Pancreas (tissue), 10 donors: ENCODE measurements around the gene DCTN5. TPM values are rescaled to one million over a fixed set of nuclear protein-coding genes. Genes with fewer than 3 reads are reported as not detected.

Source experiments
- ATAC-seq, 4 donors: fragments of 200-7000 bp; cut with Tn5 transposase; one replicate each; pipeline versions ENCODE4 v1.8.0 to v1.9.1; 2020; ENCODE audit warnings: mild to moderate bottlenecking in 4 of 4, moderate library complexity in 4 of 4
- DNase-seq, 6 donors: peaks; one replicate each; pipeline ENCODE4 v3.0.0-alpha.2; 2020
- FAIRE-seq: peaks from 2 replicates; lab custom pipeline; 2012; peaks lifted over from hg19 to GRCh38; lab: Jason Lieb, UNC
- H3K27ac ChIP-seq, 4 donors: fragments of 200-600 bp; sonication (generic); 1 replicate in 3 of 4; 2 replicates in 1 of 4; pipeline versions ENCODE4 v1.5.0 to v1.8.0; 2020
- H3K27me3 ChIP-seq, 4 donors: fragments of 200-600 bp; one replicate each; pipeline ENCODE4 v1.8.0; 2021
- H3K36me3 ChIP-seq, 3 donors: fragments of 200-600 bp; sonication (generic) in 1 of 3; one replicate each; pipeline versions ENCODE4 v1.5.0 to v1.8.0; 2020 to 2021
- H3K4me1 ChIP-seq, 3 donors: fragments of 200-600 bp; one replicate each; pipeline ENCODE4 v1.8.0; 2021
- H3K4me3 ChIP-seq, 4 donors: fragments of 200-600 bp; sonication (generic) in 2 of 4; one replicate each; pipeline versions ENCODE4 v1.5.0 to v1.8.0; 2020 to 2021
- H3K9me3 ChIP-seq, 4 donors: fragments of 200-600 bp; one replicate each; pipeline ENCODE4 v1.8.0; 2021
- WGBS, 2 donors: extraction: QIAGEN DNeasy Blood & Tissue Kit; methylation state at CpG; one replicate each; pipeline ENCODE4 v1.1.7; 2013; 5-methylcytosine and 5-hydroxymethylcytosine counted together
- intact Hi-C, 3 donors: fragments of 100-400 bp; cut with DNase I; formaldehyde crosslinking; loops; one replicate each; pipeline versions ENCODE4 v1.11.1 to v1.14.2; 2022
- polyA plus RNA-seq, 2 donors: library from polyadenylated mRNA; stranded (reverse); fragments of 200-250 nt; gene quantifications; one replicate each; pipeline ENCODE4 v1.2.3, GENCODE V29; 2013
- total RNA-seq, 6 donors: library from RNA; stranded (reverse); fragmentation: NEBNext Ultra II Directional in 4 of 6; extraction: Animal tissue kit (Norgen Biotek cat#: 25700) in 4 of 6; gene quantifications; one replicate each; pipeline versions ENCODE4 v1.2.1 to v1.2.4, GENCODE V29; 2021 to 2023
- TF ChIP-seq, protein P1 (sequence below), 4 donors: fragments of 200-600 bp; sonication (generic) in 3 of 4; IDR thresholded peaks; one replicate each; pipeline versions ENCODE4 v1.5.0 to v1.8.0; 2021; ENCODE audit warnings: antibody characterized with exemption in 4 of 4
- donor health status: healthy with polysubstance abuse.
- donor health status: DM: no; HTN: no; CAD: no; lungs with moderate emphysema.
- donor health status: DM: no; HTN: no; CAD: no.
- donor health status: control.
- donor health status: control.
- donor health status: Bipolar disorder and iron deficiency.
- donor health status: DM: yes; HTN: yes; CAD: no.
- donor health status: DM: no; HTN: no; CAD: no.
- donor health status: DM: no; HTN: no; CAD: no.
- donor health status: DM: yes; HTN: yes; CAD: no.

The DCTN5 gene
- total and polyA plus RNA-seq, 8 donors = 5.7 to 29.5 (median 22.3) TPM

DNA sequence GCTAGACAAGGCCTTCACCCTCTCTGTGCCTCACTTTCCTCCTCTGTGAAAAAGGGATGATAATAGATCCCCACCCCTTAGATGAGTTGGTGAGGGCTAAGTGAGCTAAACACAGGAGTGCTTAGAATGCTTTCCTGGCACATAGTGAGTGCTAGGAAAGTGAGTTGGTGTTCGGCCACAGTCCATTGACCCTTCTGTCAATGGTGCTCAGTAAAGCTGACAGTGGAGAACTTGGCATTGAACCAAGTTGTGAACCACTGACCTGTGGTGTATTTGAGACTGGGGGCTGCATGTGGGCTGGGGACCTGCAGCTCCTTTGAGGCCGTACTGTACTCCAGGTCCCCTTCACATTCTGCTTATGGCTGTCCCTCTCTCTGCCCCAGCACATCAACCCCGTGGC lies 42.2 kb downstream of the DCTN5 start:
- Histone ChIP-seq H3K4me3 (no peak overlapping the region), H3K27ac (no peak overlapping the region), H3K4me1 (peaks cover 0 to 4% (median 3%) of the 10 kb centered on the region in 3 donors), H3K27me3 (no peaks in the 10 kb centered on the region), H3K9me3 (no peaks in the 10 kb centered on the region), H3K36me3 (peaks cover 0 to 10% (median 3%) of the 10 kb centered on the region in 3 donors)
- ATAC-seq (no peak), DNase-seq (no peak), FAIRE-seq (no peak)
- 93 to 98% methylated on average over 3 of the region's 3 CpGs for WGBS, 2 donors
- intact Hi-C loops = no loop called here
- TF ChIP-seq, protein P1, sequence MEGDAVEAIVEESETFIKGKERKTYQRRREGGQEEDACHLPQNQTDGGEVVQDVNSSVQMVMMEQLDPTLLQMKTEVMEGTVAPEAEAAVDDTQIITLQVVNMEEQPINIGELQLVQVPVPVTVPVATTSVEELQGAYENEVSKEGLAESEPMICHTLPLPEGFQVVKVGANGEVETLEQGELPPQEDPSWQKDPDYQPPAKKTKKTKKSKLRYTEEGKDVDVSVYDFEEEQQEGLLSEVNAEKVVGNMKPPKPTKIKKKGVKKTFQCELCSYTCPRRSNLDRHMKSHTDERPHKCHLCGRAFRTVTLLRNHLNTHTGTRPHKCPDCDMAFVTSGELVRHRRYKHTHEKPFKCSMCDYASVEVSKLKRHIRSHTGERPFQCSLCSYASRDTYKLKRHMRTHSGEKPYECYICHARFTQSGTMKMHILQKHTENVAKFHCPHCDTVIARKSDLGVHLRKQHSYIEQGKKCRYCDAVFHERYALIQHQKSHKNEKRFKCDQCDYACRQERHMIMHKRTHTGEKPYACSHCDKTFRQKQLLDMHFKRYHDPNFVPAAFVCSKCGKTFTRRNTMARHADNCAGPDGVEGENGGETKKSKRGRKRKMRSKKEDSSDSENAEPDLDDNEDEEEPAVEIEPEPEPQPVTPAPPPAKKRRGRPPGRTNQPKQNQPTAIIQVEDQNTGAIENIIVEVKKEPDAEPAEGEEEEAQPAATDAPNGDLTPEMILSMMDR (IDR thresholded peaks at IDR 0.05) = no peak

DNA sequence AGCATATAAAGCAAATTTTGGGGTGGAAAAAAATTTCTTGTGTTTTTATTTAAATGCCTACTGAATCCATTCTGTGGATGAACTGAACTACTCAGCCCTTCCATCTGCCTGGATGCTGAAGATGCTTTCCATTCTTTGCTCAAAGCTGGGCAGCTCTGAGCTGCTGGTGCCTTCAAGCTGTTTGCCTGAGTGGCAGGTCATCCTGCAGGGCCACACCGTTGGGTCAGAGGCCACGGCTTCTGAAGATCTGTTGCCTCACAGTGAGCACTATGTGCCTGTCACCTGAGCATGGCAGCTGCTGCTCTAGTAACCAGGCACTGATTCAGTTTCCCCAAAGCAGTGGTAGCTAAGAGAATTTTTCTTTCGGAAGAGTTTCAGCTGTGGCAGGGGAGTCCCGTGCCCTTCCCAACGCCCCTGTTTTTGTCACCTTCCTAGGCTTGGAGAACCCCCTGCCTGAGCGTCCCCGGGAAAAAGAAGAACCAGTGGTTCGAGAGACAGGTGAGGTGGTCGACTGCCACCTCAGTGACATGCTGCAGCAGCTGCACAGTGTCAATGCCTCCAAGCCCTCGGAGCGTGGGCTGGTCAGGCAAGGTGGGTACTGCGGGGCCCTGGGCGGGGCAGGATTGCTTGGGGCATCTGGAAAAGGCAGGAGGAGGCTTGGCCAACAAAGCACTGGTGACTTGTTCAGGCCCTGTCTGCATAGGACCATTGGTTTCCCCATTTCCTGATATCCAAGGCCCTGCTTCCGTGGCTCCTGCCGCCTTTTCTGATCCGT lies 46.0 kb downstream of the DCTN5 start:
- intact Hi-C loops = no loop called here

DNA sequence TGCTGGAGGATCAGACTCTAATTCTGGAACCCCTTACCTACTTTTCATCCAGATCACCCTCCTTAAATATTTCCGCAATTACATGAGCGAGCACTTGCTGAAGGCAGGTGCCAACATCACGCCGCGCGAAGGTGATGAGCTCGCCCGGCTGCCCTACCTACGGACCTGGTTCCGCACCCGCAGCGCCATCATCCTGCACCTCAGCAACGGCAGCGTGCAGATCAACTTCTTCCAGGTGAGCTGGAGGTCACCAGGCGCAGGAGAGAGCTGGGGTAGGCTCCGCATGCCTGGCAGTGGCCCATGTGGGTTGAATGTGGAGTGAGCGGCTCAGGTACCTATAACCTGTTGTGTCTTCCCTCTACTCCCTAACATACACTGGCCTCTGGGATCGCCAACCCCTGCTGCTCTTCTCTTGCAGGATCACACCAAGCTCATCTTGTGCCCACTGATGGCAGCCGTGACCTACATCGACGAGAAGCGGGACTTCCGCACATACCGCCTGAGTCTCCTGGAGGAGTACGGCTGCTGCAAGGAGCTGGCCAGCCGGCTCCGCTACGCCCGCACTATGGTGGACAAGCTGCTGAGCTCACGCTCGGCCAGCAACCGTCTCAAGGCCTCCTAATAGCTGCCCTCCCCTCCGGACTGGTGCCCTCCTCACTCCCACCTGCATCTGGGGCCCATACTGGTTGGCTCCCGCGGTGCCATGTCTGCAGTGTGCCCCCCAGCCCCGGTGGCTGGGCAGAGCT lies 48.3 kb downstream of the DCTN5 start:
- FAIRE-seq = no peak
- Histone ChIP-seq H3K36me3 (peaks cover 0 to 30% (median 10%) of the 10 kb centered on the region in 3 donors), H3K27ac (no peak overlapping the region), H3K27me3 (no peaks in the 10 kb centered on the region), H3K9me3 (no peaks in the 10 kb centered on the region), H3K4me3 (no peak overlapping the region), H3K4me1 (no peaks in the 10 kb centered on the region)
- no peak for ATAC-seq
- TF ChIP-seq, protein P1 (IDR thresholded peaks at IDR 0.05) = no peak
- no peak for DNase-seq
- 97% methylated on average over 36 of the region's 36 CpGs for WGBS, 2 donors
- intact Hi-C loops = no loop called here

More for the DNA sequence above, 46.0 kb downstream of the DCTN5 start:
- FAIRE-seq (no peak), DNase-seq (no peak), ATAC-seq (no peak)
- TF ChIP-seq, protein P1 (IDR thresholded peaks at IDR 0.05) = no peak
- Histone ChIP-seq H3K4me3 (no peak overlapping the region), H3K4me1 (no peaks in the 10 kb centered on the region), H3K27me3 (no peaks in the 10 kb centered on the region), H3K9me3 (no peaks in the 10 kb centered on the region), H3K27ac (no peak overlapping the region), H3K36me3 (peaks cover 0 to 30% (median 10%) of the 10 kb centered on the region in 3 donors)
- WGBS, 2 donors = 95 to 97% methylated on average over 16 of the region's 16 CpGs

DNA sequence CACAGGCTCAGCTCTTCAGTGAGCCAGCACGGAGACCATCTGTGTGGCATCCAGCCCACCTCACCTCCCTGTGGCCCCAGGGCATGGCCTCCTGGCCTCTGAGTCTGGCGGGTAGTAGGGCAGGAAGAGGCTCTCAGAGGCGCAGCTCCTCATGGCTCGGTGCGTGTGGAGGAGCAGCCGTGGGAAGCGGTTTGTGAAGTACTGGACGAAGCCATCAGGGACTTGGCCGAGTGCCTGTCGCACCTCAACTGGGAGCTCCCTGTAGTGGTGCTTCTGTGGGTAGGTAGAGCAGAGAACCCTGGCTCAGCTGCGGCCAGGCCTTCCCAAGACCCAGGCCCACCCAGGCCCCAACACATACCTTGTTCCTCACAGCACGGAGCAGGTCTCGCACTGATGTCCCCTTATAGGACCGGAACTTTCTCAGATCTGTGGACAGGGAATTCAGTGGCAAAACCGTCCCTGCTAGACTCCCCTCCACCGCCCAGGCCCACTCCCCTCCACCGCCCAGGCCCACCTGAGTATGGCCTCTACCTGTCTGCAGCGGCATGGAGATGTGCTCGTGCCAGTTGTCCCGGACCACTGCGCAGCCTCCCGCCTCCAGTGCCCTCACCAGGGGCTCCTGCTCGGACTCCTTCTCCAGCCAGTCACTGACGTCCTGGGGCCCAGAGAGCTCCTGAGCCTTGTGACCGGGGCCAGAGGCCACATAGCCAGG lies 49.7 kb downstream of the DCTN5 start:
- 96 to 97% methylated on average over 25 of the region's 25 CpGs for WGBS, 2 donors
- Histone ChIP-seq H3K27me3 (no peaks in the 10 kb centered on the region), H3K9me3 (no peaks in the 10 kb centered on the region), H3K4me1 (no peaks in the 10 kb centered on the region), H3K36me3 (peaks cover 0 to 30% (median 7%) of the 10 kb centered on the region in 3 donors), H3K4me3 (no peak overlapping the region), H3K27ac (no peak overlapping the region)
- FAIRE-seq (no peak), DNase-seq (peak in 1 of 6 donors; percentile 63), ATAC-seq (peak in 1 of 4 donors; percentile 8)
- TF ChIP-seq, protein P1 (IDR thresholded peaks at IDR 0.05) = no peak
- intact Hi-C loops = no loop called here
